RPMI7951 (cell line): ENCODE results near the gene CEP164. TPM values are rescaled to one million over a fixed set of nuclear protein-coding genes. Genes with fewer than 3 reads are reported as not detected.

Experiments used
- DNase-seq: peaks from one replicate; pipeline ENCODE4 v3.0.0-alpha.2; 2012; ENCODE audit warnings: low read depth
- total RNA-seq: library from RNA; depleted of rRNA; stranded (reverse); fragments of >200 nt; shearing (Covaris generic); gene quantifications from 2 replicates; pipeline ENCODE4 v1.2.3, GENCODE V29; 2014; rRNA removed

Gene CEP164
- 20.7 and 30.1 TPM in 2 replicates for total RNA-seq

DNA sequence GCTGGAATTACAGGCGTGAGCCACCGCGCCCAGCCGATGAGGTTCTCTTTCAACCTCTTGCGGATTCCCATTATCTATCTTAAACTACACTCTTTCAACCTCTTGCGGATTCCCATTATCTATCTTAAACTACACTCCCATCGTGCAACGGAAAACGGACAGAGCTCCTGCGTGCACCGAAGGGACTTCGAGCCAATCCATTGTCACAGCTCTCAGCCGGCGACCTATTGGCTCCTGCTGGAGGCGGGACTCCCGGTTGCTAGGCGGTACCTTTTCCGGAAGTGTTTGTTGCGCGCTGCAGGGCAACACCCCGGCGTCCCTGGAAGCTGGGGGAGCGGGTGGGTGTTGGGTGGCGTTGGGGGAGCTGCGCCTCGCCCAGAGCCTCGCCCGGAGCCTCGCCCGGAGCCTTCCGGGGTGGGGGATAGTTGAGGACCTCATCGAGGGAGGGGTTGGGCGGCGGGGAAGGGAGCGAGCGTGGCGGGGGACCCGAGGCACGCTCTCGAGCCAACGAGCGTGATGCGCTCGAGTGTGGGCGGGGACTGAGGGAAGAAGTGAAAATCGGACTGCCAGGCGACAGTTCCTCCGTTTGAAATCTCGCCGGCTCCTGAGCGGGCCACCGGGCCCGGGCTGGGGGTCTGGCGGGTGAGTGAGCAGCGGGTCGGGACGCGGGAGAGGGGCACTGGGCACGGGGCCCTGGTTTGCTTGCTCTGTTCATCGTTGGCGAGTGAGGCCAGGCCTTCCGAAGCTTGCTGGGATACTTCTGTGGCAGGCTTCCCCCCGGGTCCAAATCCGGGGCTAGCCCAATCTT, at the start of gene CEP164:
Gene CEP164 (plus strand): TSS at position 288 of the 808 bp plus-strand sequence. CDS start 10,733 bp downstream, outside the sequence.
- DNase-seq, result peak; percentile 97

DNA sequence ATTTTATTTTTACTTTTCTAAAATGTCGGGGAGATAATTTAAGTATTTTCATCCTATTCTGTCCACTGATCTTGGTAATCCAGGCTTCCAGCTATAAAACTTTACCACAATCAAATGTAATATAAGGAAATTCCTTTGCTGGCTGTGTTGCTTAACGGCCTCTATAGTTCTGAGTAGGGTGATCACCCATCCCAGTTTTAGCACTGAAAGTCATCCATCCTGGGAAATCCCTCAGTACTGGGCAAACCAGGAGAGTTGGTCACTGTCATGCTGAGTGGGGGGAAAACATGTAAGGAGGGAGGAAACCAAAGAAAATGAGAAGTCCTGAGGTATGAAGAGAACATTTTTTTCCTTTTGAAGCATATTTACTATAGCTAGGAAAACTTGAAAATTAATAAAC, 49.3 kb upstream of the CEP164 start:
- DNase-seq, result no peak

GRCh38 chr11:117279711-117280376, 47.8 kb upstream of the CEP164 start:
- no peak for DNase-seq

- DNase-seq, result peak; percentile 98
Observed at GRCh38 chr11:117281159-117281558, 46.5 kb upstream of the CEP164 start.

GRCh38 chr11:117281869-117282268, 45.8 kb upstream of the CEP164 start:
- no peak for DNase-seq

DNA sequence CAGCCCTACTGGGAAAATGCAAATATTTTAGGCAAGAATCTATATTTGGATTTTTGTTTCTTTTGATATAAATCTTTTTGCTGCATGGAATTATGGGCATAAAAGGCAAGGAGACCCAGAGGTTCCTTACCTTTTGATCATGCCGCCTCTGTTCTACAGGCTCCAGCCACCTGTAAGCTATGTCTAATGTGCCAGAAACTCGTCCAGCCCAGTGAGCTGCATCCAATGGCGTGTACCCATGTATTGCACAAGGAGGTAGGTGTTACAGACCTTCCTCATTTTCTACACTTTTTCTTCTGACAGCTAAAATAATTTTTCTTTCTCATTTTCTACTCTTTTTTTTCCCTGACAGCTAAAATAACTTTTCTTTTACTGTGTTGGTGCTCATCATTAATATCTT, 44.7 kb upstream of the CEP164 start:
- DNase-seq, result no peak

DNA sequence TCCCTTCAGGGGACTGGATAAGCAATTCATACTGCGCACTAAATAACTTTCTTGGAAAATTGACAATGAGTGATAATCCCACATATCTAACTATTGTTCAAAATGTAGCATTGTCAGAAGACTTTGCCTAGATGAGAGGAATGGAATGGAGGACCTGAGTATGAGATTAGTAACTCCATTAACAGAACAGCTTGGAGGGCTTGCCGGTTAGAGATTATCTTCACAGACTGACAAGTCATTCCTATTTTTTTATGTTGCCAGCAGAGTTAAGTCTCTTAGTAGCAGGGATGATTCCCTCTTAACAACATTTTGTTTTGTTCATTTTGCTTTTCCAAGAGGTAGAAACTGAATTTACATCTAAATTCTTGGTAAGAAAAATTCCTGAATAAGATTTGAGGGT, 43.6 kb upstream of the CEP164 start:
- DNase-seq, result no peak

- no peak for DNase-seq
Observed at GRCh38 chr11:117286588-117286987, 41.1 kb upstream of the CEP164 start.

GRCh38 chr11:117287668-117288067, 40.0 kb upstream of the CEP164 start:
- no peak for DNase-seq

DNA sequence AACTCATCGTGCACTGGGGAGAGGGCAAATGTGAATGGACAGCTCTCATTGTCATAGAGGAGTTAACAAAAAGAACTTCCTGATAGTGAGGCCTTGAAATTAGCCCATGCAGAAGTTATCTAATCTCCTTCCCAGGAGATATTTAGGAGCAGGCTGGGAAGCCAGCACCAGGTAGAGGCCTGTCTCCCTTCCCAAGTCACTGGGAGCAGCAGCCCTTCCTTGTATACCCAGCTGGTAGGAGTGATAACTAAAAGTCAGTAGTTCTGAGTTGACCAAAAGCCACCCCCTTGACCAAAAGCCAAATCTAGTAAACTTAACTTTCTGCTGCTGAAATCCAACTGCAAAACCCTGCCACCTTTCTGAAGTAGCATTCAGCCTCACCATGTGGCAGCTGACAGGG, 37.9 kb upstream of the CEP164 start:
- no peak for DNase-seq

DNA sequence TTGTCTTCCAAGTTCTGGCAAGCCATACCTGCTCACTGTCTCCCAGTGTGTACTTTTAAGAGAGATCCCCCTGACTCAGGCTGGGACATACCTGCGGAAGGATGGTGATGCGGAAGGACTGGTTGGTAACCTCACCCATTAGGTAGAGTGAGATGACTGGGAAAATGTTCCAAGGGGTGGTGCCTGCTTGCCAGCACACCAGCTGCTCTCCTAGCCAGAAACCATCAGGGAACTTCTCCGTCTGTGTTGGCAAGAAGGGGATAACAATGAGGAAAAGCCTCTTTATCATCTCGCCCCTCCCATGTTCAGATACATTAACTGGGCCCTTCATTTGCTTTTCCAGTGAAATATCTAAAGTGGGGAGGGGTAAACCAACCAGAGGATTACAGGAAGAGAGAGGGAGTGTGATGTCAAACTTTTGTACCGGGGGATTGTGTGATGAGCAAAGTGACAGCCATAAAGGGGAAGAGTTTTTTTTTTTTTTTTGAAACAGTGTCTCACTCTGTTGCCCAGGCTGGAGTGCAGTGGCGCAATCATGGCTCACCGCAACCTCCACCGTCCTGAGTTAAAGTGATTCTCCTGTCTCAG, 36.8 kb upstream of the CEP164 start, which contains the start of gene BACE1-AS:
Gene BACE1-AS (plus strand): TSS at position 538 of the 588 bp plus-strand sequence.
- DNase-seq, result no peak

DNA sequence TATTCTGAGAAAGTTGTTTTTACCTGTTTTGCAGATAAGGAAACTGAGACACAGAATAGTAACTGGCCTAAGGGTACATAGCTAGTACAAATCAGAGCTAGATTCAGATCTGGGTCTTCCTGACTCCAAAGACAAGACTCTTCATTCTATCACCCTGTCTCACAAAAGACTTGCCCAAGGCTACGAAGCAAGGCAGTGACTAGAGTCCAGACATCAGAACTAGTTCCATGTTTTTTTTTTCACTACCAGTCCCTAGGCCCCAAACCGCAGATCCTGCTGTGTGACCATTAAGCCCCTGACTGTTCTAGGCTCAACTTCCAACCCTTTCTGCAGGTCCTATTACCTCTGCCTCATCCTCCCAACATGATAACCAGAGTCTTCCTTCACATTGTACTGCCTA, 35.0 kb upstream of the CEP164 start:
- no peak for DNase-seq

DNA sequence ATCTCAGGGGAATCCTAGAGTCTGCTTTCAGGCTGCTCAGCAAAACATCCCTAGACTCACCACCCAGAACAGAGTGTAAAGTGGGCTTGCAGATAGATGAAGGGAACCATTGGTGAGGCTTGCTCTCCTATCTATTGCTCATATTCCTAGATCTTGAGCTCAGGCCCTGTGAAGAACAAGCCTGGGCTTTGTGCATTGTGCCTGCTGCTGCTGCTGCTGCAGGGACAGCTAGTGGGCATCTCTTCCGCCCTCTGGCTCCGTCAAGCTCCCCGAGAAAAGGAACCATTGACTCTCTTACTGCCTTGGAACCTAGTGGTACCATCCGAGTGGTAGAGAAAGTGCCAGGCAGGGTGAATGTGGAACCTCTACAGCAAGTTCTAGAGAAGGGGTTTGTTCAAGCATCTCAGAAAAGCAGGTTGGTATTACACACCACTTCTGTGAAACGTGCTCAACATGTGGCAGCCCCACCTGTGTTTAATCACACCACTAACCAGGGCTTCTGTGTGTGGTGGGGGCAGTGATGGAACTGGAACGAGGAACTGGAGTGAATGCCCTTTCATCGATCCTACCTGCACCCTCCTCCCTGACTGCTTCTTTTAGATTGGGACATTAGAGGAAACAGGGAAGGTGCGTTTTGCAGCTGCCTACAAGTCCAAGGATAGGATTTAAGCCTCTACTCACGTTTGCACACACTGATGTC, 32.1 kb upstream of the CEP164 start:
- DNase-seq, result no peak

DNA sequence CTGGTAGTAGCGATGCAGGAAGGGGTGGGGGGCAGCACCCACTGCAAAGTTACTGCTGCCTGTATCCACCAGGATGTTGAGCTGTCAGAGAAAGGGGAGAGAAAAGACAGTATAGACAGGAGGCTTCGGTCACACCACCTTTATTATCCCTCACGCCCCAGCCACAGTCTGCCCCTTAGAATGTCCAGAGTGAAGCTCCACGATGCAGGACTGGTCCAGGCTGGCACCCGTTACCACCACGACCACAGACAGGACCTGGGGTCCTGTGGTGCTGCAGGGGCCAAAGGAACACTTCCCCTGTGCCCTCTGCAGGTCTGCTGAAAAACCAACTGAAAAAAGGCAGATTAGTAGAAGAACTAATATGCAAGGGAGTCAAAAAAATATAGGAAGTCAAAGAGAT, 30.8 kb upstream of the CEP164 start:
- no peak for DNase-seq

DNA sequence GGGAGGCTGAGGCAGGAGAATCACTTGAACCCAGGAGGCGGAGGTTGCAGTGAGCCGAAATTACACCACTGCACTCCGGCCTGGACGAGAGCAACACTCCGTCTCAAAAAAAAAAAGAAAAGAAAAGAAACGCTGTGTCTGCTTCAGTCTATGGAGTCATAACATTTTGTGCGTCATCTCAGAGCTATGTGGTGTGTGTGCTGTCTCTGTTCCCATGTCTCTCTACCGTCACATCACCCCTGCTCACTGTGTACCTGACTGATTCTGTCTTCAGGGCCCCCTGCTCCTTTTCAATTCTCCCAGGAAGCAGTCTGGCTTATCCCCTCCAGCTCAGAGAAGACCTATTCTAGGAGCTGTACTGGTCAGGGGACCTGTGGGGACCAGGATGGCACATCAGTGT, 29.5 kb upstream of the CEP164 start:
- no peak for DNase-seq

GRCh38 chr11:117299351-117300282, 28.0 kb upstream of the CEP164 start:
- DNase-seq, result no peak

DNA sequence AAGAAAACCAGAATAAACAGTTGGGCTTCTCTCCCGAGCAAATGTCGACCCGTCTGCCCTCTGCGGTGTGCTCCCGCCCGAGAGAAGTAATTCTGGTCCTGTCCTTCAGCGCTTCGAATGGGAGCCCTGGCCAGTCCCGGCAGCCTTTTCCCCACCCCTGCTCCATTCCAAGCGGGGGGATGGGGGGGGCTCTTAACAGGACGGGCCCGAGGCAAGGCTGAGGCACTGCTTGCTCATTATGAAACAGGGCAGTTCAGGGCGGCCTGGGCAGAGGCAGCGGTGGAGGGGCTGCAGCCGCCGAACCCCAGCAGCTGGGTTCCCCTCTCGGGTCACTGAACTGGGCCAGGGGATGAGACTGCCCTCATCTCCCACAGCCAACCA, 27.4 kb upstream of the CEP164 start:
- DNase-seq, result peak; percentile 6

DNA sequence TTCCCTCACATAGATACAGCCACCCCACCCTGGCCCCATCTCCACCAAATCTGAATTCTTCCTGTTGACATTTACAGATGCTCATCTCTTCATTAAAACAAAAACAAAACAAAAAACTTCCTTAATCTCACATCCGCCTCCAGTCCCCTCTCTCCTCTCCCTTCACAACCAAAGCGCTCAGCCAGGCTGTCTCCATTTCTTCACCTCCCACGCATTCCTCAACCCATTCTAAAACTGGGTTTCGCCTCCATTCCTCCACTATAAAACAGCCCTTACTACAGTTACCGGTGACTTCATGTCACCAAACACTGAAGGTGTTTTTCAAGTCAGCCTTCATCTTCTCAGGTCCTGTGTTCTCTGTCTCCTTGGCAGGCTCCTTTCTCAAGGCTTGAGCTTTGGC, 26.9 kb upstream of the CEP164 start:
- peak; percentile 7 for DNase-seq

- no peak for DNase-seq
Observed at GRCh38 chr11:117302228-117302627, 25.4 kb upstream of the CEP164 start.

- DNase-seq, result no peak
Observed at GRCh38 chr11:117303101-117303500, 24.6 kb upstream of the CEP164 start.
